Measurements from ENCODE around the gene SIAH2.

SIAH2 gene

DNA sequence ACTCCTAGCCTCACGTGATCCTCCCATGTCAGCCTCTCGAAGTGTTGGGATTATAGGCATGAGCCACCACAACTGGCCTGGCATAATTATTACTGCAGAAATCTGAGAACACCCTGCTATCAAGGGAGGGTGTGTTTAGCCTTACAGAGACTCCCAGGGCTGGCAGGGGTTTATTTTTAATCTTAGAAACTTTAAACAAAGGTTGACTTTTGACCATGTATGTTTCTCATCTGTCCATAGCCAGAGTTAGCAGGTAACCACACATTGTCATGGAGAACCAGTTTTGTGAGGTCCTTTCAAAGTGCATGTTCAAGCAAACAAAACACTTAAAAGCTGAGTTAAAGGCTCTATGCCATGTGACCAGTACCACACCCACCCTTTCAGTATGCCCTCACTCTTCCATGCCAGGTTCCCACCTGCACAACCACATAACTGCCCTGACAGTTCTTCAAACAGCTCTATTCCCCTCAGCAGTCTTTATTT is 11.1 kb downstream of the SIAH2 start:
- peaks cover 20% of the 10 kb centered on the region for H3K36me3 ChIP-seq (ENCODE audit: insufficient read depth, low read length)
- DNase-seq (ENCODE audit: low read depth, low spot score), result no peak
- no peaks in the 10 kb centered on the region for H3K9me3 ChIP-seq (ENCODE audit: low read depth, low read length)
- no peak overlapping the region for H3K4me3 ChIP-seq
- H3K27ac ChIP-seq, result no peak overlapping the region
- H3K9ac ChIP-seq (ENCODE audit: insufficient read length), result no peak overlapping the region
- TF ChIP-seq POLR2AphosphoS5 (IDR thresholded peaks at IDR 0.05; ENCODE audit: borderline replicate concordance, low read depth, low read length), result no peak
- no peak for TF ChIP-seq EZH2 (IDR thresholded peaks at IDR 0.05)
- TF ChIP-seq FOXP2 (optimal IDR thresholded peaks at IDR 0.05; ENCODE audit: control extremely low read depth, extremely low read length, insufficient read depth), result no peak

DNA sequence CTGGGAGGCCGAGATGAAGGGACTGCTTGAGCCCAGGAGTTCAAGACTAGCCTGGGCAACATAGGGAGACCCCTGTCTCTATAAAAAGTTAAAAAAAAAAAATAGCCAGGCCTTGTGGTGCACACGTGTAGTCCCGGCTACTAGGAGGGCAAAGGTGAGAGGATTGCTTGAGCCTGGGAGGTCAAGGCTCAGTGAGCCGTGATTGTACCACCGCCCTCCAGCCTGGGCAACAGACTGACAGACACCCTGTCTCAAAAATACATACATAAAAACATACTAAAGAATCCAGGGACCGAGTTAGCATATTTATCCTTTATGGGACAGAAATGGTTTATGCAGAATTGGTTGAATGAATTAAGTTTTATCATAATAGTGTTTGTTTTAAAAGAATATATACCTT is 13.7 kb downstream of the SIAH2 start:
- H3K9ac ChIP-seq (ENCODE audit: insufficient read length), result no peak overlapping the region
- no peak overlapping the region for H3K4me3 ChIP-seq
- H3K9me3 ChIP-seq (ENCODE audit: low read depth, low read length), result no peaks in the 10 kb centered on the region
- no peak overlapping the region for H3K27ac ChIP-seq
- no peak for DNase-seq (ENCODE audit: low read depth, low spot score)
- peaks cover 12% of the 10 kb centered on the region; the same call in 1 of the 2 replicates for H3K36me3 ChIP-seq (ENCODE audit: insufficient read depth, low read length)
- TF ChIP-seq EZH2 (IDR thresholded peaks at IDR 0.05), result no peak
- no peak for TF ChIP-seq POLR2AphosphoS5 (IDR thresholded peaks at IDR 0.05; ENCODE audit: borderline replicate concordance, low read depth, low read length)
- TF ChIP-seq FOXP2 (optimal IDR thresholded peaks at IDR 0.05; ENCODE audit: control extremely low read depth, extremely low read length, insufficient read depth), result no peak

DNA sequence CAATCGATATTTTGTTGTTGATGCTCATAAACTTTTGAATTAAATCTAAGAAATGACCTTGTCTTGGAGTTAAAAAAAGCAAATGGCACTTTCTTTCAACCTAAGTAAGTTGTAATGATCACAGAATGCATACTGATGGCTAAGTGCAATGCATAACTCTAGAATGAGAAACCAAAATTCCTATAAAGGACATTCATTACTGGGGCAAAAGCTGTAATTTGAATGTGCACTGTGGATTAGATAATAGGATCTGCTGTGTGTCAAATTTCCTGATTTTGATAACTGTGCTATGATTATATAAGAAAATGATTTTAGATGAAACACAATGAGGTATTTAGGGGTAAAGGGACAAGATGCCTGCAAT is 14.3 kb downstream of the SIAH2 start:
- no peak overlapping the region for H3K4me3 ChIP-seq
- DNase-seq (ENCODE audit: low read depth, low spot score), result no peak
- no peak for TF ChIP-seq EZH2 (IDR thresholded peaks at IDR 0.05)
- TF ChIP-seq FOXP2 (optimal IDR thresholded peaks at IDR 0.05; ENCODE audit: control extremely low read depth, extremely low read length, insufficient read depth), result no peak
- TF ChIP-seq POLR2AphosphoS5 (IDR thresholded peaks at IDR 0.05; ENCODE audit: borderline replicate concordance, low read depth, low read length), result no peak
- no peaks in the 10 kb centered on the region for H3K9me3 ChIP-seq (ENCODE audit: low read depth, low read length)
- H3K9ac ChIP-seq (ENCODE audit: insufficient read length), result no peak overlapping the region
- H3K27ac ChIP-seq, result no peak overlapping the region
- peaks cover 12% of the 10 kb centered on the region; the same call in 1 of the 2 replicates for H3K36me3 ChIP-seq (ENCODE audit: insufficient read depth, low read length)

GRCh38 chr3:150747886-150748683 is 14.9 kb downstream of the SIAH2 start:
- DNase-seq (ENCODE audit: low read depth, low spot score), result no peak
- no peak for TF ChIP-seq FOXP2 (optimal IDR thresholded peaks at IDR 0.05; ENCODE audit: control extremely low read depth, extremely low read length, insufficient read depth)
- no peak for TF ChIP-seq EZH2 (IDR thresholded peaks at IDR 0.05)
- TF ChIP-seq POLR2AphosphoS5 (IDR thresholded peaks at IDR 0.05; ENCODE audit: borderline replicate concordance, low read depth, low read length), result no peak
- Histone ChIP-seq H3K4me3 (no peak overlapping the region), H3K36me3 (ENCODE audit: insufficient read depth, low read length) (peaks cover 12% of the 10 kb centered on the region; the same call in 1 of the 2 replicates), H3K27ac (no peak overlapping the region), H3K9me3 (ENCODE audit: low read depth, low read length) (no peaks in the 10 kb centered on the region), H3K9ac (ENCODE audit: insufficient read length) (no peak overlapping the region)

GRCh38 chr3:150746791-150747590 is 16.0 kb downstream of the SIAH2 start:
- Histone ChIP-seq H3K9me3 (ENCODE audit: low read depth, low read length) (no peaks in the 10 kb centered on the region), H3K4me3 (no peak overlapping the region), H3K36me3 (ENCODE audit: insufficient read depth, low read length) (peaks cover 12% of the 10 kb centered on the region), H3K27ac (no peak overlapping the region), H3K9ac (ENCODE audit: insufficient read length) (no peak overlapping the region)
- DNase-seq (ENCODE audit: low read depth, low spot score), result no peak
- no peak for TF ChIP-seq EZH2 (IDR thresholded peaks at IDR 0.05)
- no peak for TF ChIP-seq FOXP2 (optimal IDR thresholded peaks at IDR 0.05; ENCODE audit: control extremely low read depth, extremely low read length, insufficient read depth)
- TF ChIP-seq POLR2AphosphoS5 (IDR thresholded peaks at IDR 0.05; ENCODE audit: borderline replicate concordance, low read depth, low read length), result no peak

DNA sequence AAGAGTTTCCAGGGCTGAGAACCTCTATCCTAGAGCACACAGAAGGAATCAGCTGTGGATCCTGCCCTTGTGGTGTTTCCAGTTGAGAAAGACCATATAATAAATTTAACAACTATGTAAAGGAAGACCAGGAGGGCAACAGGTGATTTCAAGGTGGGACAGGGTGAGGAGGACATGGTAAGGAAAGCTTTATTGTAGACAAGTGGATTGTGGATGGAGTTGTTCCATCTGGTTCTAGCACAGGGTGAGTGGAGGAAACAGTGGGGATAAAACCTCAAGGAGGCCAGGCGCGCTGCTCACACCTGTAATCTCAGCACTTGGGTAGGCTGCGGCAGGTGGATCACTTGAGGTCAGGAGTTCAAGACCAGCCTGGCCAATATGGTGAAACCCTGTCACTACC is 17.1 kb downstream of the SIAH2 start:
- H3K36me3 ChIP-seq (ENCODE audit: insufficient read depth, low read length), result peaks cover 24% of the 10 kb centered on the region
- no peak for DNase-seq (ENCODE audit: low read depth, low spot score)

DNA sequence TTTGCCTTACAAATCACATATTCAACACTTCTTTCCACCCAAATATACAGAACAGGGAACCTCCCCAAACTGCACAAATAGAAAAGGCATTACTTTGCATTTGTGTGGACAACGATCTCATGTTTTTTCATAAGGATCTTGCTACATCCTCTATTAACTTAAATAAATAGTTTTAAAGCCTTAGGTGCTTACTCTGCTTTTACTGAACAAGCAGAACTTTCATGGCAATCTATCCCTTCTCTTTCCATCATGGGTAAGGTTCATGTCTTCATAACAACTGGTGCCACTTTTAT is 18.1 kb downstream of the SIAH2 start:
- Histone ChIP-seq H3K36me3 (ENCODE audit: insufficient read depth, low read length) (peaks cover 24% of the 10 kb centered on the region), H3K9me3 (ENCODE audit: low read depth, low read length) (no peaks in the 10 kb centered on the region), H3K27ac (peak overlapping the region; percentile 82), H3K9ac (ENCODE audit: insufficient read length) (no peak overlapping the region), H3K4me3 (peak overlapping the region; percentile 22; the same call in 1 of the 2 replicates)
- DNase-seq (ENCODE audit: low read depth, low spot score), result no peak
- TF ChIP-seq POLR2AphosphoS5 (IDR thresholded peaks at IDR 0.05; ENCODE audit: borderline replicate concordance, low read depth, low read length) (no peak), EZH2 (IDR thresholded peaks at IDR 0.05) (no peak), FOXP2 (optimal IDR thresholded peaks at IDR 0.05; ENCODE audit: control extremely low read depth, extremely low read length, insufficient read depth) (no peak)

More for the DNA sequence above, 17.1 kb downstream of the SIAH2 start:
- H3K9me3 ChIP-seq (ENCODE audit: low read depth, low read length), result no peaks in the 10 kb centered on the region
- no peak for TF ChIP-seq FOXP2 (optimal IDR thresholded peaks at IDR 0.05; ENCODE audit: control extremely low read depth, extremely low read length, insufficient read depth)
- TF ChIP-seq EZH2 (IDR thresholded peaks at IDR 0.05), result no peak
- TF ChIP-seq POLR2AphosphoS5 (IDR thresholded peaks at IDR 0.05; ENCODE audit: borderline replicate concordance, low read depth, low read length), result no peak
- H3K9ac ChIP-seq (ENCODE audit: insufficient read length), result no peak overlapping the region
- H3K4me3 ChIP-seq, result no peak overlapping the region
- H3K27ac ChIP-seq, result no peak overlapping the region

Measured in SK-N-MC (cell line).